SW480 (cell line): ENCODE results near the gene ST13.
"Not testable (repeated sequence)": the region's sequence is repeated elsewhere in the genome, so short reads cannot be mapped to it uniquely, and the experiment has no call there.

Source experiments
- DNase-seq: peaks from one replicate; pipeline ENCODE4 v3.0.0-alpha.2; 2016; ENCODE audit warnings: low spot score

The ST13 gene

DNA sequence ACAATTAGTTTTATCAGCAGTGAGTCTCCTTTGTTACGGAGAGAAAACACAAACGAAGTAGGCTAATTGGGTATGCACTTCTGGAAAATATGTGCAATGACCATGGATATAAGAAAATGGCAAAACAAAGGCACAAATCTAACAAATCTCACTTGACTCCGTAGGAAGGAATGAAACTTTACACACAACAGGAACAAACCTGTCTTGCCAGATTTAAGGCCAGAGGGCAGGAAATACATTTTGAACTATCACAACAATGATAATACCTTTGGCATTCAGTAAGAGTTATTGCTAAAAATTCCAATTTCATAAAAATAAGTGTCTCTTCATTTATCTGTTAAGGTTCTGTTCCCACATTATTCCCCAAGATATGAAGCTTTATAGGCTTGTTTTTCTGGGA is 73.9 kb downstream of the ST13 start:
- DNase-seq, result no peak

DNA sequence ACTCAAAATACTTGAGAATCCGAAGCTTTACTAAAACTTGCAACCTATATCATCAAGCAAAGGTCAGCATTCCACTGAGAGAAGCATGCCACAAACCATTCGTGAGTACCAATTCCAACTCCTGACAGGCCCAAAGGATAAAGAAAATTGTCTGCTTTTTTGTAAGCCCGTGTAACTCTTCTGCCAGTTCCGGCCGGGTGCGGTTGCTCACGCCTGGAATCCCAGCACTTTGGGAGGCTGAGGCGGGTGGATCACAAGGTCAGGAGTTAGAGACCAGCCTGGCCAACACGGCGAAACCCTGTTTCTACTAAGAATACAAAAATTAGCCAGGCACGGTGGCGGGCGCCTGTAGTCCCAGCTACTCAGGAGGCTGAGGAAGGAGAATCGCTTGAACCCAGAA is 74.7 kb downstream of the ST13 start:
- DNase-seq, result not testable (repeated sequence)
